Cardiac septum (tissue), 1 donor: ENCODE results near the gene CDYL. TPM values are rescaled to one million over a fixed set of nuclear protein-coding genes. Genes with fewer than 3 reads are reported as not detected.
A peak's percentile ranks its signal among the peaks of the same experiment; 100 is the strongest.

Experiments used
- DNase-seq: peaks from one replicate; pipeline ENCODE4 v3.0.0-alpha.2; 2020; ENCODE audit warnings: low spot score
- intact Hi-C: fragments of 100-400 bp; cut with DNase I; formaldehyde crosslinking; loops from one replicate; pipeline ENCODE4 v1.14.0; 2022
- total RNA-seq: library from RNA; stranded (reverse); fragmentation: NEBNext Ultra II Directional; extraction: Animal tissue kit (Norgen Biotek cat#: 25700); gene quantifications from one replicate; pipeline ENCODE4 v1.2.1, GENCODE V29; 2021
- donor health status: DM: no; HTN: no; CAD: no.

CDYL gene
- total RNA-seq, 1 donor from 2014 or later = 36.3 TPM

GRCh38 chr6:4772750-4773149 lies 3.5 kb upstream of the CDYL start:
- no peak for DNase-seq
- intact Hi-C loops = loop anchor here (10.0 kb wide), 2 partner anchors 162 to 418 kb away; no protein-coding TSS in a partner anchor

DNA sequence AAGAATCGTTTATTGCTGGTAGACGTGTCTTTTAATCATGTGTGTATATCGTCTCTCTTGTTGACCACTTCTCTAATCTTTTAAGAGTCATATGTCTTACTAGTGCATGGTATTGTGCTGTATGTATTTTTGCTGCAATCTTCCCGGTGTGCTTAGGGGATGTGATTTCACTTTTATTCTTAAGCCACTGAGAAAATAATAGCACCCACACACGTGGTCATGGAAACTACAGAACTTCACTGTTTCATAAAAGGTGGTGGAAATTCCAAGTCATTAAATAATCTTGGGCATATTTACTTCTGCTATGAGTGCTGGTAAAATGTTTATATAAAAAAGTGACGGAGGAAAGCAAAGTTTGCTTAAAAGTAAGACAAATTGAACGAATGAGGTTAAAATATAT lies 3.0 kb upstream of the CDYL start:
- intact Hi-C loops = loop anchor here (10.0 kb wide), 2 partner anchors 162 to 418 kb away; no protein-coding TSS in a partner anchor
- DNase-seq = no peak

- intact Hi-C loops = loop anchor here (10.0 kb wide), 2 partner anchors 161 to 419 kb away; no protein-coding TSS in a partner anchor
- DNase-seq = no peak
Observed at GRCh38 chr6:4774296-4774695, 1.9 kb upstream of the CDYL start.

GRCh38 chr6:4774715-4775493 lies 1.3 kb upstream of the CDYL start:
- intact Hi-C loops = loop anchor here (1.0 to 10.0 kb wide), 3 partner anchors 128 to 420 kb away; no protein-coding TSS in a partner anchor
- peak; percentile 78 for DNase-seq

- intact Hi-C loops = loop anchor here (1.0 to 10.0 kb wide), 3 partner anchors 128 to 421 kb away; no protein-coding TSS in a partner anchor
- peak; percentile 85 for DNase-seq
Observed at GRCh38 chr6:4775494-4776130, 592 bp upstream of the CDYL start.

- intact Hi-C loops = loop anchor here (10.0 kb wide), 2 partner anchors 158 to 422 kb away; no protein-coding TSS in a partner anchor
- DNase-seq = no peak
Observed at GRCh38 chr6:4776493-4777393, 539 bp downstream of the CDYL start.

- intact Hi-C loops = loop anchor here (10.0 kb wide), 2 partner anchors 157 to 423 kb away; no protein-coding TSS in a partner anchor
Observed at GRCh38 chr6:4777394-4777935, 1.3 kb downstream of the CDYL start.

GRCh38 chr6:4778086-4778485 lies 1.9 kb downstream of the CDYL start:
- intact Hi-C loops = loop anchor here (10.0 kb wide), 2 partner anchors 157 to 423 kb away; no protein-coding TSS in a partner anchor
- DNase-seq = no peak

More at GRCh38 chr6:4777394-4777935, 1.3 kb downstream of the CDYL start:
- DNase-seq = no peak

- no peak for DNase-seq
- intact Hi-C loops = no loop called here
Observed at GRCh38 chr6:4780360-4780812, 4.2 kb downstream of the CDYL start.

GRCh38 chr6:4781426-4781825 lies 5.2 kb downstream of the CDYL start:
- intact Hi-C loops = no loop called here

DNA sequence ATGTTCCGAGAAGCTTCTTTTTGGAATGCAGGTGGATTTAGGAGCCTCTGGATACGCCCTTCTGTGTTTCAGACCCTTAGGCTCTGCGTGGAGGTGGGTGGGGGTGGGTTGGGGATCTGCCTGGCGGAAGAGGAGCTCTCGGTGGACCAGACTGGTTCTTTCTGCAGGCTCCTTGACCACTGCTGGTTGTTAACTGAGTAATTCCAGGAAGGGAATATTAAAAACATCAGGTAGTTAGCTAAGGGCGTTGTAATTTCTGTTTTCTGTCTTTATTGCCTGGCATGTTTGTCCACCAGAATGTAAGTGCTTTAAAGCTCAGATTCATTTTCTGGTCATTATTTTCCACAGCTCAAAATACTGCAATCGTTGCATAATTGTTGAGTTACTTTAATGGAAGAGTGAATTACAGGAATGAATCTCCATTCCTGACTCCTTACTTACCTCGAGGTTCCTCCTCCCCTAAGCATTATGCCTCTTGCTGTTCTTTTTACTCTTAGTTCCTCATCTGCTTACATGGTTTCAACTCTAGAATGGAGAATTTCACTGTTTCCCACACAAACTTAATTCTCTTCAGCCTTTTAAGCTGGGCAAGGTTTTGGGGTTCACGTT lies 5.9 kb downstream of the CDYL start:
- intact Hi-C loops = no loop called here
- no peak for DNase-seq

More at GRCh38 chr6:4781426-4781825, 5.2 kb downstream of the CDYL start:
- no peak for DNase-seq

- no peak for DNase-seq
- intact Hi-C loops = no loop called here
Observed at GRCh38 chr6:4786996-4787395, 10.8 kb downstream of the CDYL start.

GRCh38 chr6:4788482-4788881 lies 12.3 kb downstream of the CDYL start:
- intact Hi-C loops = no loop called here
- DNase-seq = no peak

DNA sequence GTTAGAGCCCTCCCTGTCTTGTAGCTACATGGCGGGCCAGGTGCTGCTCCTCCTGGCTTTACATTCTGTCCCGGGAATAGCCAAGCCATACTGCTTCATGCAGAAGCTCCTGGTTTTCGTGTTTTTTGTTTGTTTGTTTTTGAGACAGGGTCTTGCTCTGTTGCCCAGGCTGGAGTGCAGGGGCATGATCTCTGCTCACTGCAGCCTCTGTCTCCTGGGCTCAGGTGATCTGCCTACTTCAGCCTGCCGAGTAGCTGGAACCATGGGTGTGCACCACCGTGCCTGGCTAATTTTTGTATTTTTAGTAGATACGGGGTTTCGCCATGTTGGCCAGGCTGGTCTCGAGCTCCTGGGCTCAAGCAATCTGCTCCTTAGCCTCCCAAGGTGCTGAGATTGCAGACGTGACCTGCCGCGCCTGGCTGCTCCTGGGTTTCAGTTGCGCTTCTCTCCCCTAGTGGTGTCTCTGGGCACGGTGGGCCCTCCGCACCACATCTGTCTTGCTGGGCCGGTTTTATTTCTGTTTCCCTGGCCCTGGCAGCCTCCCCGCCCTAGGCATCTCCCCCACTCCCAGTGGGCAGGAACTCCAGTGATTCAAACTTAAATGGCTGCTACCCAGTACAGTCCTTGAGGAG lies 12.9 kb downstream of the CDYL start:
- intact Hi-C loops = no loop called here
- no peak for DNase-seq

DNA sequence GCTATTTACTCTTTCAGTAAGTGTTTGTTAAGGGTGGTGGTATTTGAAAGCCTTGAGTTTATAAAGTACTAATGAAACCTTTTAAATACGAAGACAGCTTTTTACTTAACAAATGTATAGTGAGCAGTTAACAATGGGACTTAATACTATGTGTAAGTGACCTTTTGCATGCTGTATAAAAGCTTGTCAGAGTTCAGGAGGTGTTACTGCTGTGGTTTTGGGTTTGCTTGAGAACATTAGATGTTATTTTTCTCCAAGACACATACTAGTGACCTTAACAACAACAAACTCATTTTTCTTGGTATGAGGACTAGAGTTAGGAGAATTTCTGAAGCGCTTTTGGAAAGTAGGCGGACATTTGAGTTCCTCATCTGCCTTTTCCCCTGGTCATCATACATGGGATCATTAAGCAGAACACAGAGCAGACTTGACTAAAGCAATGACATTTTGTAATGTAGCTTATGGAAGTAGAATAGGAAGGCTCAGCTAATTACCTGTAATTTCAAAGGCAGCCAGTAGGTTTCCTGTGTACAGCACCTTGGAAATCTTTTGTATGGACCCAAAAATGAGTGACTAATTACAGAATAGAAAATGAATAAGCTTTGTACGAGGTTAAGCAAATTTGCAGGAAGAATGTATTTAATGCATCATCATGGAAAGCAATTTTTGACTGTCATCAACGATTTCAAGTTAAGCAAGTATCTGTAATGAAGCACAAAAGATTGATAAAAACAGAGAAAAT lies 14.1 kb downstream of the CDYL start:
- intact Hi-C loops = no loop called here
- no peak for DNase-seq

GRCh38 chr6:4794140-4794707 lies 18.0 kb downstream of the CDYL start:
- intact Hi-C loops = no loop called here
- no peak for DNase-seq

DNA sequence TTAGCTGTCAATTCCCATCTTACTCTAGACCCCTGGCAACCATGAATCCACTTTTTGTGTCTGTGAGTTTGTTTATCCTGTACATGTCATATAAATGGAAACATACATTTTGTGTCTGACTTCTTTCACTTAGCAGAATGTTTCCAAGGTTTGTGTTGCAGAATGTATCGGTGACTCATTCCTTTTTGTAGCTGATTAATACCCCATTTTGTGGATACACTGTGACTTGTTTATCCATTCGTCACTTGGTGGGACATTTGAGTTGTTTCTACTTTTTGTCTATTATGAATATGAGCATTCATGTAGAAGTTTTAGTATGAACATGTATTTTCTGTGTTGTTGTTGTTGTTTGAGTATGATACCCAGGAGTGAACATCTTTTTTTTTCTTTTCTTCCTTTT lies 21.4 kb downstream of the CDYL start:
- DNase-seq = no peak
- intact Hi-C loops = no loop called here
